LNCAP (cell line): Measurements from ENCODE around the gene ARHGAP45.

Experiments used
- TF ChIP-seq, protein P1 (sequence below): fragments of 450-650 bp; IDR thresholded peaks from 2 replicates; pipeline ENCODE4 v1.5.1; 2017; ENCODE audit warnings: mild to moderate bottlenecking

ARHGAP45 gene

GRCh38 chr19:1069009-1069779, 2.2 kb downstream of the ARHGAP45 start:
- TF ChIP-seq, protein P1, sequence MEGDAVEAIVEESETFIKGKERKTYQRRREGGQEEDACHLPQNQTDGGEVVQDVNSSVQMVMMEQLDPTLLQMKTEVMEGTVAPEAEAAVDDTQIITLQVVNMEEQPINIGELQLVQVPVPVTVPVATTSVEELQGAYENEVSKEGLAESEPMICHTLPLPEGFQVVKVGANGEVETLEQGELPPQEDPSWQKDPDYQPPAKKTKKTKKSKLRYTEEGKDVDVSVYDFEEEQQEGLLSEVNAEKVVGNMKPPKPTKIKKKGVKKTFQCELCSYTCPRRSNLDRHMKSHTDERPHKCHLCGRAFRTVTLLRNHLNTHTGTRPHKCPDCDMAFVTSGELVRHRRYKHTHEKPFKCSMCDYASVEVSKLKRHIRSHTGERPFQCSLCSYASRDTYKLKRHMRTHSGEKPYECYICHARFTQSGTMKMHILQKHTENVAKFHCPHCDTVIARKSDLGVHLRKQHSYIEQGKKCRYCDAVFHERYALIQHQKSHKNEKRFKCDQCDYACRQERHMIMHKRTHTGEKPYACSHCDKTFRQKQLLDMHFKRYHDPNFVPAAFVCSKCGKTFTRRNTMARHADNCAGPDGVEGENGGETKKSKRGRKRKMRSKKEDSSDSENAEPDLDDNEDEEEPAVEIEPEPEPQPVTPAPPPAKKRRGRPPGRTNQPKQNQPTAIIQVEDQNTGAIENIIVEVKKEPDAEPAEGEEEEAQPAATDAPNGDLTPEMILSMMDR, result no peak

DNA sequence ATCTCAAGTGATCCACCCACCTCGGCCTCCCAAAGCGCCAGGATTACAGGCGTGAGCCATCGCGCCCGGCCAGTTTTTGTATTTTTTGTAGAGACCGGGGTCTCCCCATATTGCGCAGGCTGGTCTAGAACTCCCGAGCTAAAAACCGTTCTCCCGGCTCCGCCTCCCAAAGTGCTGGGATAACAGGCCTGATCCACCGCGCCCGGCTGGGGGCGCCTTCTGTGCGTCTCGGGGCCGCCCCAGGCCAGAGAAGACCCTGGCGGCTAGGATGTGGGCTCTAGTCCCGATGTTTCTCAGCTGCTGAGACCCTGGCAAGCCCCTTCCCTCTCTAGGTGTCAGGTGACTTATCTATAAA, 3.6 kb downstream of the ARHGAP45 start:
- TF ChIP-seq, protein P1, result no peak

GRCh38 chr19:1070931-1071791, 4.2 kb downstream of the ARHGAP45 start:
- TF ChIP-seq, protein P1, result no peak

DNA sequence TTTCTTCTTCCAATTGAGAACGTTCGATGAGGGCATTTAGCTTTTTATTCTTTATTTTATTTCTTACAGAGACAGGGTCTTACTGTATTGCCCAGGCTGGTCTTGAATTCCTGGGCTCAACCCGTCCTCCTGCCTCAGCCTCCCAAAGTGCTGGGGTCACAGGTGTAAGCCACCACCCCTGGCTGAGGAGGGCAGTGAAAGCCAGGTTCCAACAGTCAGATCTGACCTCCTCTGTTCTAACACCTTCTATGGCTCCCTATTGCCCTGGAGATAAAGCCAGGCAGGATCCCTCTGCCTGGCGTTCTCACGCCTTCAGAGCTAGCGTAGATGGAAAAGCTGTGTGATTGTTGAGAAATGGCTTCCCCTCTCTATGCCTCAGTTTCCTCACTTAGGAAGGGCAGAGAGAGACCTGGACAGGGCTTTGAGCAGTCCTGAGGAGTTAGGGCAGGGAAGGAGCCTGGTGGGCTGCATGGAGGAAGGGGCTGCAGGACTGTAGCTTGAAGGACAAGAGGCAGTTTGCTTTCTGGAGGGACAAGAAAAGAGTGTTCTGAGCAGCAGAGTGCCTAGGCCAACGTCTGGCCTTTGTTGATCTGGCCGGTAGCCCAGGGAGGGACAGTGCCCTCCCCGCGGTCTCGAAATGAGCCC, 5.5 kb downstream of the ARHGAP45 start:
- TF ChIP-seq, protein P1, result no peak

DNA sequence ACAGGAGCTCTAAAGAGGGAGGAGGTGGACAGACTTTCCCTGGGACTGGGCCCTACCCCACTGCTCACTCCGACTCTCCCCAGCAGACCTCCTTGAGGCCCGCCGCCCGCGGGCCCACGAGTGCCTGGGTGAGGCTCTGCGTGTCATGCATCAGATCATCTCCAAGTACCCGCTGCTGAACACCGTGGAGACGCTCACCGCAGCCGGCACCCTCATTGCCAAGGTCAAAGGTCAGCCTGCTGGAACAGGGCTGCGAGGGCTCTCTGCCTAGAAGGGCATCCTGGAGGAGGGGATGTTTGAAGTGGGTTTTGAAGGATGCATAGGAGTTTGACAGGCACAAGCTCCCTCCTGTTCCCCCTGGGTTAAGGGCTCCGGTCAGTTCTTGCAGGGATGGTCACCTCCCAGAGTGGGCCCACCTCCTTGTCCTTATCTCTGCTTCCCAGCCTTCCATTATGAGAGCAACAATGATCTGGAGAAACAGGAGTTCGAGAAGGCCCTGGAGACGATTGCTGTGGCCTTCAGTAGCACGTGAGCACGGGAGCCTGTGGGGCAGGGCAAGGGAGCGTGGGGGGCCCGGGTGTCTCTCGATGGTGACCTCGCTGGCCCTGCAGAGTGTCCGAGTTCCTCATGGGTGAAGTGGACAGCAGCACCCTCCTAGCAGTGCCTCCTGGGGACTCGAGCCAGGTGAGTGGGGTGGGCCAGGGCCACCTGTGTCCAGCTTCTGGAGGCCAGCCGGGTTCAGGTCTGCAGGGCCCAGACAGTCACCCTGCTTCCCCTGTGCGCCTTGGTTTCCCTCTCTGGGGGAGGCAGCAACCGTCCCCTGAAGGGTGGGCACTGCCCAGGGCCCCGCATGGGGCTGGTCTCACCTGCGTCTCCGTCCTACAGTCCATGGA, 6.3 kb downstream of the ARHGAP45 start:
- TF ChIP-seq, protein P1, result no peak

GRCh38 chr19:1073956-1074517, 7.1 kb downstream of the ARHGAP45 start:
- TF ChIP-seq, protein P1, result no peak
